NCI-H146 treated with DMSO at 0.1 percent for 48 hours (cell line): ENCODE data around the gene OTOS.

Source experiments
- DNase-seq: peaks from one replicate; lab custom pipeline; 2025; ENCODE audit not compliant: unreplicated experiment; lab: John Stamatoyannopoulos, UW

OTOS gene

DNA sequence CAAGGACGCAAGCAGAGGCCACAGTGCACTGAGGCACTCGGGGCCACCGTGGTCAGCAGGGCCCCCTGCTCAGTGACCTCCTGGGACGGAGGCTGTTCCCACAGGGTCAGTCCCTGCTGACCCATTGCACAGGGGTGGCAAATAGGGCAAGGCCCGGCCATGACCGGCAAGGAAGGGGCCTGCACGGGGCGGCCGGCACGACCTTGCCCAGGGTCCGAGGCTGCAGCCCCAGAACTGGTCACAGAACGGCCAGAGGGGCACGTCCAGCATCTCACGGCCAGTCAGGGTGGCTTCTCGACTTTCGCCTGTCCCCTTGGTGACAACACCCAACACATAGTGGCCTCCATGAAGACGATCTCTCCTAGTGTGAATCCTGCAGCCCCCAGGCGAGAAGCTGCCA lies 27.6 kb upstream of the OTOS start:
- no peak for DNase-seq

DNA sequence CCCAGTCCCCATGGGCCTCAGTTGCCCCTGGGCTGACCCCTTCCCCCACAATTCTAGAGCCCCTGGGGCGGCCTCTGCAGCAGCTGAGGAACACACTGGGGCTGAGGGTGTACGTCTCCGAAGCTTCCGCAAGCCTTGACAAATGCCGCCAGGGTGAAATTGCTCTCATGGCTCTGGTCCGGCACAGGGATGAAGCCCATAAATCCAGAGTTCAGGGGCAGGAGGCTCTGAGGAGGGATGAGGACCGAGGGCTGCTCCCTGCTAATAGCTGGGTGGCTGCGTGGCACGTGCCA lies 27.1 kb upstream of the OTOS start:
- DNase-seq, result no peak

- DNase-seq, result no peak
Observed at GRCh38 chr2:240166761-240167587, 26.5 kb upstream of the OTOS start.

DNA sequence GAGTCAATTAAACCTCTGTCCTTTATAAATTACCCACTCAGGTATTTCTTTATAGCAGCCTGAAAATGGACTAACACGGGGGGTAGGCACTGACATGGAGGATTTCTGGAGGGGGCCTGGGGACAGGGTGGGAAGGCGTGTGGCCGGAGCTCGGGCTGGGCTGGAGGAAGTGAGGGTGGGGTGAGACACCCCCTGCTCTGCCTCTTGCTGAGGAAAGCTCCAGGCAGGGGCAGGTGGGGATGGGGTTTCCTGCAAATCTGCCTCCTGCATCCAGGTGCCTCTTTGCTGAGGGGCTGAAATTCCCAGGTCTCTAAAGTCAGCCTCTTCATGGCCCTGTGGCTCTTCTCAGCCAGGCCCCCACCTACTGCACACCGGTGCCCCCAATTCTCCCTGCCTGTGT lies 25.7 kb upstream of the OTOS start:
- DNase-seq, result no peak

DNA sequence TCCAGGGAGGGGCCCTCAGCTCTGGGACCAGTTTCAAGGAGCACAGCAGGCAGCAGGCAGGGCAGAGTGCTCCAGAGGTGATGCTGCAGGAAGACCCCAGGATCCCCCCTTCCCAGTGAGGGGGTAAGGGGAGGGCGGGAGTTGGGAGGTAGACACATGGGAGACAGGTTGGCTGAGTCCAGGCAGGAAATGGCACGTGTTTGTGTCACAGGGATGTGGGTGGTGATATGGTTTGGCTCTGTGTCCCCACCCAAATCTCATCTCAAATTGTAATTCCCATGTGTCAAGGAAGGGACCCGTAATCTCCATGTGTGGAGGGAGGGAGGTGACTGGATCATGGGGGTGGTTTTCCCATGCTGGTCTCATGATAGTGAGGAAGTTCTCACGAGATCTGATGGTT lies 25.2 kb upstream of the OTOS start:
- no peak for DNase-seq

DNA sequence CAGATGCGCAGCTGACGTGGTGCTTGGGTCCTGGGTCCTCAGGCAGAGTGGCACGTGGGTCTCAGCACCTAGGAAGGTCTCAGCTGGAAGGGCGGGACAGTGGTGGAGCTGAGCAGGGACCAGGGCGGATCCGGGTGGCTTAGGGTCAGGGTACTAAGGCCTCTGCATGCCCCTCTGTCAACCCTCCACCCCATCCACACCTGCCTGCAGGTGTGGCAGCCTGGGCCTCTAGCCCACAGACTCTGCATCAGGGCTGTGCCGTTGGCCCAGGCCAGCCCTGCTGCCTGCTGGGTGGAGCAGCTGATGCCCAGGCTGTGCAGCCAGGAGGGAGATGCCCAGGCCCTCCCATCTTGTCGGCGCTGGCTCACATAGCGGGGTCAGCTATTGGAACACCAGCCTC lies 24.6 kb upstream of the OTOS start:
- no peak for DNase-seq

DNA sequence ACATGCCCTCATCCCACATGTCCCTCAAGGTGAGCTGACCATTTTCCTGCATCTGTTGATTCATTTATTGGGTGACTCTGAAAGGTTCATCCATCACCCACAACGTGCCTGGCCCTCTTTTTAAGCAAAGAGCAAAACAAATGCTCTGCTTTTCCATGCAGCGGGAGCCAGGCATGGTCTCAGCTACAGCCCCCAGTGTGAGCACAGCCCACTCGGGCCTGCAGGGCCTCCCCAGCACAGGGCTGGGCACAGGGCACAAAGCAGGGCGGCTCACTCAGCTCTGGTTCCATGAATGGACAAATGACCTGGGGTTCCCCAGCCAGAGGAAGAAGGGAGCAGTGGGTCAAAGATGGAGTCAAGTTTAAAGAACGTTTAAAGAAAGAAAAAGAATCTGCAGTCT lies 24.1 kb upstream of the OTOS start:
- no peak for DNase-seq

- no peak for DNase-seq
Observed at GRCh38 chr2:240163844-240164574, 23.6 kb upstream of the OTOS start.

- DNase-seq, result no peak
Observed at GRCh38 chr2:240162939-240163714, 22.7 kb upstream of the OTOS start.

- no peak for DNase-seq
Observed at GRCh38 chr2:240162531-240162930, 22.1 kb upstream of the OTOS start.

DNA sequence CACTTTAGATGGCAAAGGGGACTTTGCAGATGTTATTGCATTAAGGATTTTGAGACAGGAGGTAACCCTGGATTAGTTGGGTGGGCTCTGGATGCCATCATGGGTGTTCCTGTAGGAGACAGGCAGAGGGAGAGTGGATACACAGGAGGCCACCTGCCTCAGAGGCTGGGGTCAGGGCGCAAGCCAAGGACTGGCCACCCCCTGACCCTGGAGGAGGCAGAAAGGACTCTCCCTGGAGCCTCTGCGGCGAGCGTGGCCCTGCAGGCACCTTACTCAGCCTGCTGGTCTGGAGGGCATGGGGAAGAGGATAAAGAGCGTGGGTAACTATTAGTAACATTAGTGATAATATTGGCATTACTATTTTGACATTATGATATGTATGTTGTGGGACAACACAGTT lies 21.6 kb upstream of the OTOS start:
- no peak for DNase-seq

- DNase-seq, result no peak
Observed at GRCh38 chr2:240161087-240161750, 20.8 kb upstream of the OTOS start.

GRCh38 chr2:240160291-240161086 lies 20.0 kb upstream of the OTOS start:
- DNase-seq, result no peak

GRCh38 chr2:240159251-240159839 lies 18.9 kb upstream of the OTOS start:
- DNase-seq, result no peak

GRCh38 chr2:240157147-240157470 lies 16.7 kb upstream of the OTOS start:
- no peak for DNase-seq

DNA sequence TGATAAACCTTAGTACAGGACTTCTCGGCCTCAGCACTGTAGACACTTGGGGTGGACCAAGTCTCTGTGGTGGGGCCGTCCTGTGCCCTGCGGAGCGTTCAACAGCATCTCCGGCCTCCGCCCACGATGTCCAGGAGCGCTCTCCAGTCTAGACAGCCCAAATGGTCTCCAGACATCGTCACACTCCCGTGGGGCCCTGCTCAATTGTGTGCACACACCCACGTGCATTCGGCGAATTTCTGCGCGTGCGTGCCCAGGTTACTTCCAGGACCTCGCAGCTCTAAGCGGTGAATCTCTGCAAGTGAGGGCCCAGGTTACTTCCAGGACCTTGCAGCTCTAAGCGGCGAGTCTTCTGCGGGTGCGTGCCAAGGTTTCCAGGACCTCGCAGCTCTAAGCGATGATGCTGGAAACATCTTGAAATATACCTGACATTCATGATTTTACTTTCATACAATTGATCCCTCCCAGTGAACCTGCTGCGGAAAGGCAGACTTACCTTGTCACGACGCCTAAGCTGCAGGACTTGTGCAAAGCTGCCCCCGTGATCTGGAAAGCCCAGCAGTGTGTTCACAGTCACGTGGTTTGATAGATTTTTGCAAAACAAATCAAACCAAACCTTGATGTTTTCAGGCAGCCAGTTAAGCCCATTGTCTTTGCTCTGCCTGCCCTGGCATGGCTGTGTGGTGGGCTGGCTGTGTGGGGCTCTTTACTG lies 16.1 kb upstream of the OTOS start:
- no peak for DNase-seq

GRCh38 chr2:240155745-240156390 lies 15.4 kb upstream of the OTOS start:
- no peak for DNase-seq

DNA sequence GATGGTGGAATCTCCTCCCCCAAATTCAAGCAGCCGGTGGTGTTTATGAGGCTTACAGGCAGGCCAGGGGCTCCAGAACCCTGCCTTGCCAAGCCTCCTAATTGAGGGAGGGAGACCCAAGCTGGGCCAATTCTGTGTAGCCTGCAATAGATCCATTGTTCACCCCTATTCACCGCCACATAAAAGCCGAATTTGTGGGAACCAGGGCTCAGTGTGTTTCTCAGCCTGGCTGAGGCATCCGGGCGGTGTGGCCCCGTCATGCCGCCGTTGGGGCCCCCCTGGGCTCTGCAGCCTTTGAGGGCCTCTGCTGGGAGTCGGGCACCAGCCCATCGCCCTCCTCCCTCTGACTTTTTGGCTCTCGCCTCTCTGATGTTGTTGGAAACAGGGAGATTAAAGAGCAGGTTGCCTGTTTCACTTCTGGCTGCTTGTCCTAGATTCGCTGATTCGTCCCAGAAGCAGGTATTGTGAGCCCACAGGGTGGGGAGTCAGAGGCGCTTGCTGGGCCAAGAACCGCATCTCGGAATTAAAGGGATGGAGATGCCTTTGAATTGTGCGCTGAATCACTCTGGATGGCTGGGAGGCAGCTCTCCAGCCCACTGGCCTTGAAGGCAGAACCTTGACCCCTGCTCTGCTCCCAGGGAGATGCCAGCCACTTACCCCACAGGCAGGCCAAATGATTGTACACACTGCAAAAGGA lies 14.7 kb upstream of the OTOS start:
- DNase-seq, result no peak

GRCh38 chr2:240154606-240155005 lies 14.1 kb upstream of the OTOS start:
- DNase-seq, result no peak
